ENCODE data around the gene MKX. TPM values are rescaled to one million over a fixed set of nuclear protein-coding genes. Genes with fewer than 3 reads are reported as not detected.

The MKX gene
- total and polyA plus RNA-seq, 2 experiments from 2014 or later, result 0.10 to 0.90 TPM

- Histone ChIP-seq H3K36me3 (replicated peaks; ENCODE audit: insufficient read depth, low read depth) (no peaks in the 10 kb centered on the region), H3K4me3 (no peak overlapping the region), H3K79me2 (no peaks in the 10 kb centered on the region), H3K27me3 (no peaks in the 10 kb centered on the region), H2AFZ (peak overlapping the region; percentile 31), H3K4me2 (no peak overlapping the region), H3K4me1 (ENCODE audit: insufficient read depth) (peaks cover 4% of the 10 kb centered on the region), H4K20me1 (ENCODE audit: insufficient read depth, poor library complexity, severe bottlenecking) (no peaks in the 10 kb centered on the region), H3K9me2 (replicated peaks; ENCODE audit: insufficient read depth) (no peaks in the 10 kb centered on the region), H3K9me3 (ENCODE audit: low read depth) (no peaks in the 10 kb centered on the region), H3K27ac (no peak overlapping the region)
- TF ChIP-seq CTCF (IDR thresholded peaks at IDR 0.05; ENCODE audit: poor library complexity) (no peak), EZH2 (IDR thresholded peaks at IDR 0.05; ENCODE audit: borderline replicate concordance) (no peak), EZH2phosphoT487 (IDR thresholded peaks at IDR 0.05; ENCODE audit: low read depth, severe bottlenecking, unreplicated experiment) (no peak)
- WGBS (ENCODE audit: low lambda C conversion rate, missing lambda C conversion rate), result 74% methylated on average over 9 of the region's 9 CpGs
- DNase-seq (ENCODE audit: low spot score), result no peak
Measured at GRCh38 chr10:27624941-27625340, 120.7 kb downstream of the MKX start.

Small RNA genes within 50 kb of the gene (small RNA-seq; reads per million reads assigned to genes)
- gene RN7SKP132, result not detected

Other genes with a start within 250 kb of the MKX start
- 56.2 and 88.5 TPM in 2 replicates for gene RAB18, start 241.5 kb downstream of the MKX start, total RNA-seq
- 129 and 132 TPM in 2 replicates for gene RAB18, start 241.5 kb downstream of the MKX start, polyA plus RNA-seq